ENCODE results near the gene COG8. TPM values are rescaled to one million over a fixed set of nuclear protein-coding genes. Genes with fewer than 3 reads are reported as not detected.

COG8 gene
- total and polyA plus RNA-seq, 9 of the 15 experiments (the other 6 are each of a cell fraction or from before 2014, with no cell fraction given), result 3.7 to 42.6 (median 30.1) TPM

DNA sequence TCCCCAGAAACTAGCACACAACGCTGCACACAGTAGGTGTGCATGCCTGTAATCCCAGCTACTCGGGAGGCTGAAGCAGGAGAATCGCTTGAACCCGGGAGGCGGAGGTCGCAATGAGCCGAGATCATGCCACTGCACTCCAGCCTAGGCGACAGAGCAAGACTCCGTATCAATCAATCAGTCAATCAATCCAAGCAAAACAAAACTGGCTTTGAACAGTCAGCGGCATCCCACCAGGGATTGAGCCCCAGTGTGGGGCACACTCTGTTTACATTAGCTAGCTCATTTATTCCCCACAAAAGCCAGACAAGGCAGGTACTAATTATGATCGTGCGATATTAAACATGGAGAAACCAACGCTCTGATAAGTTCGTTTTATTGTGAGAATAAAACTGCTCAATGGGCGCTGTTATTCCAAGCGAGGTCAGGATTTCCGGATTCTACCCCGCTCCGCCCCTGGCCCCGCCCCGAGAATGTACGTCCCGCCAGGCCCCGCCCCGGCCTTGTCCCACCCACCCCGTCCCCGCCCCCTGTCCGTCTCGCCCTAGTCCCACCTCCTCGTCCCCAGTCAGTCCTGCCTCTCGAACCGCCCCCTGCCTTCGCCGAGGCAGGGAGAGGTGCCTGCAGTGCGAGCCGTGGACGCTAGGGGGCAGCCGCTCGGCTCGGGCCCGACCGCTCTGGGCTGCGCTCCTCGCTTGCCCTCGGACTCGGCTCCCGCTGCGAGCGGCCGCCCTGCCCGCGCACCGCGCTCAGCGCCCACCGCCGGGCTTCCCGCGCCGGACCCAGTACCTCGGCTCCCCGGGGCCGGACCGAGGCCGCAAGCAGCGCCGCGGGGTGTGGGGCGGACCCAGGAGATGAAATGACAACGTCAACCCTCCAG, 28.5 kb downstream of the COG8 start, which contains the start of gene VPS4A (continued):
- TF ChIP-seq, protein P1, sequence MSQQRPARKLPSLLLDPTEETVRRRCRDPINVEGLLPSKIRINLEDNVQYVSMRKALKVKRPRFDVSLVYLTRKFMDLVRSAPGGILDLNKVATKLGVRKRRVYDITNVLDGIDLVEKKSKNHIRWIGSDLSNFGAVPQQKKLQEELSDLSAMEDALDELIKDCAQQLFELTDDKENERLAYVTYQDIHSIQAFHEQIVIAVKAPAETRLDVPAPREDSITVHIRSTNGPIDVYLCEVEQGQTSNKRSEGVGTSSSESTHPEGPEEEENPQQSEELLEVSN (IDR thresholded peaks at IDR 0.05; ENCODE audit: borderline replicate concordance in 1 of 2, extremely low read depth in 1 of 2, insufficient read depth in 1 of 2, insufficient read length in 1 of 2, low read depth in 1 of 2, low read length in 1 of 2, poor library complexity in 1 of 2, severe bottlenecking in 1 of 2), result peak; percentile 34 to 51
- TF ChIP-seq MEF2A (IDR thresholded peaks at IDR 0.05; ENCODE audit: control insufficient read depth, low read depth, low read length) (no peak), IFI16 (CRISPR knock-in tag; IDR thresholded peaks at IDR 0.05) (no peak), CREM (IDR thresholded peaks at IDR 0.05; ENCODE audit: low read depth) (peak; percentile 77), YY1 (IDR thresholded peaks at IDR 0.05; ENCODE audit: borderline replicate concordance in 1 of 3, control insufficient read depth in 1 of 3, extremely low read depth in 1 of 3, insufficient read depth in 3 of 3, insufficient read length in 1 of 3, insufficient replicate concordance in 2 of 3, low read depth in 1 of 3, low read length in 2 of 3) (peak in 2 of 3 experiments; percentile 59 to 70), ZNF239 (CRISPR knock-in tag; IDR thresholded peaks at IDR 0.05) (peak; percentile 87)
- TF ChIP-seq, protein P2, sequence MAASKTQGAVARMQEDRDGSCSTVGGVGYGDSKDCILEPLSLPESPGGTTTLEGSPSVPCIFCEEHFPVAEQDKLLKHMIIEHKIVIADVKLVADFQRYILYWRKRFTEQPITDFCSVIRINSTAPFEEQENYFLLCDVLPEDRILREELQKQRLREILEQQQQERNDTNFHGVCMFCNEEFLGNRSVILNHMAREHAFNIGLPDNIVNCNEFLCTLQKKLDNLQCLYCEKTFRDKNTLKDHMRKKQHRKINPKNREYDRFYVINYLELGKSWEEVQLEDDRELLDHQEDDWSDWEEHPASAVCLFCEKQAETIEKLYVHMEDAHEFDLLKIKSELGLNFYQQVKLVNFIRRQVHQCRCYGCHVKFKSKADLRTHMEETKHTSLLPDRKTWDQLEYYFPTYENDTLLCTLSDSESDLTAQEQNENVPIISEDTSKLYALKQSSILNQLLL (CRISPR knock-in tag; IDR thresholded peaks at IDR 0.05; ENCODE audit: borderline replicate concordance), result no peak
- TF ChIP-seq, protein P3, sequence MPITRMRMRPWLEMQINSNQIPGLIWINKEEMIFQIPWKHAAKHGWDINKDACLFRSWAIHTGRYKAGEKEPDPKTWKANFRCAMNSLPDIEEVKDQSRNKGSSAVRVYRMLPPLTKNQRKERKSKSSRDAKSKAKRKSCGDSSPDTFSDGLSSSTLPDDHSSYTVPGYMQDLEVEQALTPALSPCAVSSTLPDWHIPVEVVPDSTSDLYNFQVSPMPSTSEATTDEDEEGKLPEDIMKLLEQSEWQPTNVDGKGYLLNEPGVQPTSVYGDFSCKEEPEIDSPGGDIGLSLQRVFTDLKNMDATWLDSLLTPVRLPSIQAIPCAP (CRISPR knock-in tag; IDR thresholded peaks at IDR 0.05; ENCODE audit: borderline replicate concordance), result no peak
- TF ChIP-seq, protein P4, sequence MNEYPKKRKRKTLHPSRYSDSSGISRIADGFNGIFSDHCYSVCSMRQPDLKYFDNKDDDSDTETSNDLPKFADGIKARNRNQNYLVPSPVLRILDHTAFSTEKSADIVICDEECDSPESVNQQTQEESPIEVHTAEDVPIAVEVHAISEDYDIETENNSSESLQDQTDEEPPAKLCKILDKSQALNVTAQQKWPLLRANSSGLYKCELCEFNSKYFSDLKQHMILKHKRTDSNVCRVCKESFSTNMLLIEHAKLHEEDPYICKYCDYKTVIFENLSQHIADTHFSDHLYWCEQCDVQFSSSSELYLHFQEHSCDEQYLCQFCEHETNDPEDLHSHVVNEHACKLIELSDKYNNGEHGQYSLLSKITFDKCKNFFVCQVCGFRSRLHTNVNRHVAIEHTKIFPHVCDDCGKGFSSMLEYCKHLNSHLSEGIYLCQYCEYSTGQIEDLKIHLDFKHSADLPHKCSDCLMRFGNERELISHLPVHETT (CRISPR knock-in tag; conservative IDR thresholded peaks at IDR 0.05 in 1 of 2, IDR thresholded peaks at IDR 0.05 in 1 of 2), result peak in 1 of 2 experiments; percentile 55; a peak in 2 of 4 replicates
- TF ChIP-seq, protein P5, sequence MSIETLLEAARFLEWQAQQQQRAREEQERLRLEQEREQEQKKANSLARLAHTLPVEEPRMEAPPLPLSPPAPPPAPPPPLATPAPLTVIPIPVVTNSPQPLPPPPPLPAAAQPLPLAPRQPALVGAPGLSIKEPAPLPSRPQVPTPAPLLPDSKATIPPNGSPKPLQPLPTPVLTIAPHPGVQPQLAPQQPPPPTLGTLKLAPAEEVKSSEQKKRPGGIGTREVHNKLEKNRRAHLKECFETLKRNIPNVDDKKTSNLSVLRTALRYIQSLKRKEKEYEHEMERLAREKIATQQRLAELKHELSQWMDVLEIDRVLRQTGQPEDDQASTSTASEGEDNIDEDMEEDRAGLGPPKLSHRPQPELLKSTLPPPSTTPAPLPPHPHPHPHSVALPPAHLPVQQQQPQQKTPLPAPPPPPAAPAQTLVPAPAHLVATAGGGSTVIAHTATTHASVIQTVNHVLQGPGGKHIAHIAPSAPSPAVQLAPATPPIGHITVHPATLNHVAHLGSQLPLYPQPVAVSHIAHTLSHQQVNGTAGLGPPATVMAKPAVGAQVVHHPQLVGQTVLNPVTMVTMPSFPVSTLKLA (conservative IDR thresholded peaks at IDR 0.05), result peak in 1 of 2 experiments; percentile 6; a peak in 2 of 4 replicates
- TF ChIP-seq, protein P6, sequence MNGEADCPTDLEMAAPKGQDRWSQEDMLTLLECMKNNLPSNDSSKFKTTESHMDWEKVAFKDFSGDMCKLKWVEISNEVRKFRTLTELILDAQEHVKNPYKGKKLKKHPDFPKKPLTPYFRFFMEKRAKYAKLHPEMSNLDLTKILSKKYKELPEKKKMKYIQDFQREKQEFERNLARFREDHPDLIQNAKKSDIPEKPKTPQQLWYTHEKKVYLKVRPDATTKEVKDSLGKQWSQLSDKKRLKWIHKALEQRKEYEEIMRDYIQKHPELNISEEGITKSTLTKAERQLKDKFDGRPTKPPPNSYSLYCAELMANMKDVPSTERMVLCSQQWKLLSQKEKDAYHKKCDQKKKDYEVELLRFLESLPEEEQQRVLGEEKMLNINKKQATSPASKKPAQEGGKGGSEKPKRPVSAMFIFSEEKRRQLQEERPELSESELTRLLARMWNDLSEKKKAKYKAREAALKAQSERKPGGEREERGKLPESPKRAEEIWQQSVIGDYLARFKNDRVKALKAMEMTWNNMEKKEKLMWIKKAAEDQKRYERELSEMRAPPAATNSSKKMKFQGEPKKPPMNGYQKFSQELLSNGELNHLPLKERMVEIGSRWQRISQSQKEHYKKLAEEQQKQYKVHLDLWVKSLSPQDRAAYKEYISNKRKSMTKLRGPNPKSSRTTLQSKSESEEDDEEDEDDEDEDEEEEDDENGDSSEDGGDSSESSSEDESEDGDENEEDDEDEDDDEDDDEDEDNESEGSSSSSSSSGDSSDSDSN (IDR thresholded peaks at IDR 0.05; ENCODE audit: borderline replicate concordance in 1 of 2, low read depth in 2 of 2, low read length in 2 of 2), result peak; percentile 30 to 53; a peak in 1 of 4 replicates

All from K562 (cell line).